Raji (cell line): ENCODE data around the gene SPRTN.

Source experiments
- POLR2A ChIP-seq: IDR thresholded peaks from 2 replicates; pipeline ENCODE4 v1.6.1; 2011; ENCODE audit warnings: low read depth, low read length, control low read depth; ENCODE audit not compliant: insufficient read depth

SPRTN gene

DNA sequence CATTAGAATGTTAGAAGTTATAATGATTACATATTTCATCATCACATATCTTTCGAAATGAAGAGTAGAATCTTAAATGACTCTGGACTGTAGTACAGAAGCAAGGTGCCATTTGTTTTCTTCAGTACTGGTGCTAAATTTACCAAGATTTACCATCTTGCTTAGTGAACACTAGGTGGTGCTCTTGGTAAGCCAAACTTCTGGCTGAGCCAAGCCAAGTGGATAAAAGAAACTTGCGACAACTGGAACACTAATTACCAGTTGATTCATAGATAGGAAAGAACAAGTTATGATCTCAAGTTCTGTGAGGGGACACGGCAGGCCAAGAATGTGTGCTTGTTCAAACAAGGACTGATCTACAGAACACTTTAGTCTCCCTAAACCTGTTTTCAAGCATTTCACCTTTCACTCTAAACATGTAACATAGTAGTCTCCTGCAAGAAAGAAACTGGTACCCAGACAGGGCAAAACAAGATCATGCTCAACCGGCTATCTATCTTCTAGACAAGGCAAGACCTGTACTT lies 19.8 kb downstream of the SPRTN start:
- no peak for TF ChIP-seq POLR2A

DNA sequence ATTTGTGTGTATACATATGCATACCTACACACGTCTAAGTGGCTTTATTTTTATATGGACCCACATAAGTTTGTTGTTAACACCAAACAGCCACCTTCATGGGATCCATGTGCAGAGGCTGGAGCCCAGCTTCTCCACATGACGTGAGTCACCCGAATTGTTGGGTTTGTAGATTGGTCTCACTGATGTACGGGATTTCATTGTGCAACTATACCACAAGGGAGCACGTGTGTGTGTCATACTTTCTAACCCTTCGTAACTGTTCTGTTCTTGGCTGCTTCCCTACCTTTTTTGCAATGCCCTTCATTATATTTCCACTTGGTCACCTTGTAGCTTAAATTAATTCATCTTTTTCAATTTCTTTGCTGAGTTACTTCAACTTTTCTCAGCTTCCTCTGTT lies 21.0 kb downstream of the SPRTN start:
- no peak for TF ChIP-seq POLR2A

GRCh38 chr1:231362325-231362724 lies 24.2 kb downstream of the SPRTN start:
- TF ChIP-seq POLR2A, result no peak

GRCh38 chr1:231363624-231364023 lies 25.5 kb downstream of the SPRTN start:
- TF ChIP-seq POLR2A, result no peak

- TF ChIP-seq POLR2A, result no peak
Measured at GRCh38 chr1:231364192-231364591, 26.1 kb downstream of the SPRTN start.

- TF ChIP-seq POLR2A, result no peak
Measured at GRCh38 chr1:231369282-231369681, 31.2 kb downstream of the SPRTN start.

DNA sequence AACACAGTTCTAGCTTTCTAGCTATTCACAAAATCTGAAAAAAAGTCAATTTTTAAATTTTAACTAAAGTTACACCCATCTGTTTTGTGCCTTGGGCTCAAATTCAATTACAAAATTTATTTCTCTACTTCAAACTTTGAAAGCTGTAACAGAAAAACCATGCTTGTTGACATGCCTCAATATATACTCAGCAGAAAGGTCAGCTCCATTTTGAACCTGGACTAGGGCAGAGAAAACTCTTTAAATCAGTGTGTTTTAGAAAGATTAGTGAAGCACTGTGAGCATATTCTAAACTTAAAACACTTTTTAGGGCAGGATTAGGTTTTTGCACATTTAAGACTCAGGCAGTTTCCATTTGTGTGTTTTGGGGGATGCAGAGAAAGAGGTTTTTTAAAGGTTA lies 34.4 kb downstream of the SPRTN start:
- no peak for TF ChIP-seq POLR2A

DNA sequence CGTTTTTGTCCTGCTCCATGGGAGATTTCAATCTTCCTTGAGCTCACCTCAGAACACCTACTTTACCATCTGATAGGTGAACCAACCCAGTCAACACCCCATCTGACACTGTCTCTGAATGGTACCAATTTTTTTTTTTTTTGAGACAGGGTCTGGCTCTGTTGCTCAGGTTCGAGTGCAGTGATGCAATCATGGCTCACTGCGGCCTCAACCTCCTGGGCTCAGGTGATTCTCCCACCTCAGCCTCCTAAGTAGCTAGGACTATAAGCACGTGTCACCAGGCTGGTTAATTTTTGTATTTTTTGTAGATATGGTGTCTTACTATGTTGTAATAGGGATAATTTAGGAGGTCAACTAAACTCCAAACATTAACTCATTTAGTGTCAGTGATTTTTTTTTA lies 36.3 kb downstream of the SPRTN start:
- TF ChIP-seq POLR2A, result no peak

GRCh38 chr1:231376101-231376500 lies 38.0 kb downstream of the SPRTN start:
- no peak for TF ChIP-seq POLR2A

DNA sequence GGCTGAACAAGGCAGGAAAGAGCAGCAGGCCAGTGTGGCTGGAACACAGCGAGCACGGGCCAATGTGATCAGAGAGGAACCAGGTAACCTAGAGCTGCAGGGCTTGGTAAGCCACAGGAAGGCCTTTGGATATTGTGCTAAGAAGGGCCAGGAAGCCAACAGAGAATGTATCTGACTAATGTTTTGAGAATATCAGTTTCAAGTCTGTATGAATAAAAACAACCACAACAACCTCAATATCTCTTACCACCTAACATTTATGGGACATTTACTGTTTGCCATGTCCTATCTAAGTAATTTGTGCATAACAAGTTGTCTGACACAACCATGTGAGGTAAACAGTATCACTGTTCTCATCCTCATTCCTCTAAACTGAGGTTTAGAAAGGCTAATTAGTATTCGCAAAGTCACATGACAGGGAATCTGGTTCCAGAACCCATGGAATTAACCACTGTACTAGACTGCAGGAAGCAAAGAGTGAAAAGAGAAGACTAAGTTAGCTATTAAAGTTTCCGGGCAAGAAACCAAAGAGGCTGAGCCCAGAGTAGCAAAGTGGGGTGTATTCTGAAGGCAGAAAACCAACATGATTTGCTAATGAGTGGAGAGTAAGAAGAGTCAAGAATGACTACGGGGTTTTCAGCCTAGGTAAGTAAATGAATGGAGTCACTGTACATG lies 38.9 kb downstream of the SPRTN start:
- TF ChIP-seq POLR2A, result no peak

DNA sequence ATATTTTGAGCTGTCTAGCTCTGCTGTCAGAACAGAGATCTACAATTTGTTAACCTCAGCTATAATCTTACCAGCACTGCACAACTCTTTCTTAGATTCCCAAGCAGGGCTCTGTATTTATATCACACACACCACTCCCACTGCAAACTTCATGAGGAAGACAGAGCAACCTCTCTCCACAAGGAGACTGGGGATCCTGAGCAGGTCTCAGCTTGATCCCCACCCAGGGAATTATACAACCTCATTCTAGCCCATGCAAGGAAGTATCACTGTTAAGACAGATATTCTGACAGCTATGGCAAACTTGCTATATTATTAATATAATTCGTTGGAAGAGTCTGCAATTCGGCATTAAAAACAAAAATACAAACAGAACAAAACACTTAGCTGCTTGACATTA lies 43.6 kb downstream of the SPRTN start:
- TF ChIP-seq POLR2A, result no peak

- no peak for TF ChIP-seq POLR2A
Measured at GRCh38 chr1:231382426-231382825, 44.3 kb downstream of the SPRTN start.

GRCh38 chr1:231383159-231383860 lies 45.2 kb downstream of the SPRTN start:
- no peak for TF ChIP-seq POLR2A

- TF ChIP-seq POLR2A, result no peak
Measured at GRCh38 chr1:231384696-231385415, 46.8 kb downstream of the SPRTN start.

- TF ChIP-seq POLR2A, result no peak
Measured at GRCh38 chr1:231385416-231385748, 47.3 kb downstream of the SPRTN start.

DNA sequence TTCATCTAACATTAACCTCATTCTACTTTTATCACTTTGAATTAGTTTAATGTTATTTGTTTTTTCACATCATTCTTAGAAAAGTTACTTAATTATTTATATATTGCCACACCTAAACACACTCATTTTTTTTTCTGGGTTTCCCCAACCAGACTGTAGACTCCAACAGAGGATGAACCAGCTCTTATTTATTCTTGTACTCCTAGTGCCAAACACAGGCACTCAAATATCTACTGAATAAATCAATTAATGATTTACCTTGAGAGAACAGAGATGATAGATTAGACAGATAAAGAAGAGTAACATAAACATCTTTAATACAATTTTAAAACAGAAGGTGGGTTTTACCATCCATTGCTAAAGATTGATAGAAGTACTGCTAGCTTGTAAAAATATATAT lies 48.4 kb downstream of the SPRTN start:
- no peak for TF ChIP-seq POLR2A

GRCh38 chr1:231387770-231388669 lies 49.9 kb downstream of the SPRTN start:
- TF ChIP-seq POLR2A, result no peak
